Subcutaneous abdominal adipose tissue (tissue), 5 donors: ENCODE results near the gene MAPRE3.
"Not testable (repeated sequence)": the region's sequence is repeated elsewhere in the genome, so short reads cannot be mapped to it uniquely, and the experiment has no call there.

ENCODE experiments used
- H3K27ac ChIP-seq: one replicate; pipeline ENCODE4 v1.7.0; 2013; ENCODE audit warnings: low read depth, mild to moderate bottlenecking, inconsistent platforms, low read length, moderate library complexity
- H3K27me3 ChIP-seq, 5 donors: one replicate each; pipeline ENCODE4 v1.7.0; 2013; ENCODE audit warnings: low read length in 5 of 5, inconsistent platforms in 1 of 5; ENCODE audit not compliant: control insufficient read depth in 5 of 5, insufficient read depth in 4 of 5
- H3K36me3 ChIP-seq, 5 donors: one replicate each; pipeline ENCODE4 v1.7.0; 2013; ENCODE audit warnings: low read length in 5 of 5; ENCODE audit not compliant: control insufficient read depth in 5 of 5, insufficient read depth in 5 of 5
- H3K4me1 ChIP-seq, 5 donors: one replicate each; pipeline ENCODE4 v1.7.0; 2013; ENCODE audit warnings: low read length in 5 of 5, mild to moderate bottlenecking in 3 of 5, moderate library complexity in 1 of 5; ENCODE audit not compliant: control insufficient read depth in 5 of 5, insufficient read depth in 5 of 5
- H3K4me3 ChIP-seq, 5 donors: one replicate each; pipeline ENCODE4 v1.7.0; 2013; ENCODE audit warnings: low read length in 5 of 5, low read depth in 1 of 5
- H3K9ac ChIP-seq, 5 donors: one replicate each; pipeline ENCODE4 v1.7.0; 2013; ENCODE audit warnings: low read length in 5 of 5, mild to moderate bottlenecking in 4 of 5, moderate library complexity in 3 of 5
- H3K9me3 ChIP-seq, 5 donors: one replicate each; pipeline ENCODE4 v1.7.0; 2013; ENCODE audit warnings: low read length in 5 of 5; ENCODE audit not compliant: control insufficient read depth in 5 of 5
- donor health status: healthy.
- donor health status: healthy.
- donor health status: healthy.
- donor health status: healthy.
- donor health status: healthy.

Gene MAPRE3

DNA sequence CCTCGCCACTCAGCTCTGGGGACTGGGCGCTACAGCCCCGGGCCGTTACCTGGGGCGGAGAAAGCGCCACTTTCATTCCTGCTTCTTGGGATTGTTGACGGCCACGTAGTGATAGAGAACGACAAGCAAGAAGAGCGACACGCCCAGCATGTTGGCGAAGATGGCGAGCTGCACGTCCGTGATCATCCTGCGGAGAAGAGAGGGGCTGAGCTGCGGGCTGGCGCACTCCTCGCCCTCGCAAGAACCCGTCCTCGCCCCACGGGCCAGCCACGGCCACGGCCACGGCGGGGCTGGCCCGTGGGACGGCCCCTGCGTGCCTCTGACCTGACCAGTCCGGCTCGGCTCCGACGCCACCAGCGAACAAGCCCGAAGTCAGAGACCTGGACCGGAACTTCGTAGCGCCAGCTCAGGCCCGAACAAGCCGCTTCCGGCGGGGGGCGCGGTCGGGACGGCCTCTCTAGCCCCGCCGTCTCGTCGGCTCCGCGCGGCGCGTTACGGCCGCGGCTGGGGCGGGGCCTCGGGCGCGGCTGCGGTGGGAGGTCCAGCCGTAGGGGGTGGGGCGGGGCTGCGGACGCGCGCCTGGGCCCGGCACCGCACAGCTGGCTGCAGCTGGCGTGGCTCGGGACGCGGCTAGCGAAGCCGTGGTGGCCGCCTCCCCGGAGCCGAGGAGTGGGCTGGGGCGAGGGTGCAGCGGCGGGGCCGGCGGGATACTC, 101.0 kb downstream of the MAPRE3 start, which contains the start of gene OST4:
Gene OST4 (minus strand): TSS at position 378 of the 713 bp plus-strand sequence.
- Histone ChIP-seq H3K36me3 (peaks cover 5 to 26% (median 24%) of the 10 kb centered on the region in 5 donors), H3K27me3 (no peaks in the 10 kb centered on the region), H3K4me1 (peaks cover 5 to 64% (median 44%) of the 10 kb centered on the region in 5 donors), H3K9me3 (no peaks in the 10 kb centered on the region), H3K27ac (peak within 1 kb of the TSS; percentile 90), H3K4me3 (peak within 1 kb of the TSS; percentile 89 to 99 (median 96)), H3K9ac (peak within 1 kb of the TSS; percentile 86 to 97 (median 93))

DNA sequence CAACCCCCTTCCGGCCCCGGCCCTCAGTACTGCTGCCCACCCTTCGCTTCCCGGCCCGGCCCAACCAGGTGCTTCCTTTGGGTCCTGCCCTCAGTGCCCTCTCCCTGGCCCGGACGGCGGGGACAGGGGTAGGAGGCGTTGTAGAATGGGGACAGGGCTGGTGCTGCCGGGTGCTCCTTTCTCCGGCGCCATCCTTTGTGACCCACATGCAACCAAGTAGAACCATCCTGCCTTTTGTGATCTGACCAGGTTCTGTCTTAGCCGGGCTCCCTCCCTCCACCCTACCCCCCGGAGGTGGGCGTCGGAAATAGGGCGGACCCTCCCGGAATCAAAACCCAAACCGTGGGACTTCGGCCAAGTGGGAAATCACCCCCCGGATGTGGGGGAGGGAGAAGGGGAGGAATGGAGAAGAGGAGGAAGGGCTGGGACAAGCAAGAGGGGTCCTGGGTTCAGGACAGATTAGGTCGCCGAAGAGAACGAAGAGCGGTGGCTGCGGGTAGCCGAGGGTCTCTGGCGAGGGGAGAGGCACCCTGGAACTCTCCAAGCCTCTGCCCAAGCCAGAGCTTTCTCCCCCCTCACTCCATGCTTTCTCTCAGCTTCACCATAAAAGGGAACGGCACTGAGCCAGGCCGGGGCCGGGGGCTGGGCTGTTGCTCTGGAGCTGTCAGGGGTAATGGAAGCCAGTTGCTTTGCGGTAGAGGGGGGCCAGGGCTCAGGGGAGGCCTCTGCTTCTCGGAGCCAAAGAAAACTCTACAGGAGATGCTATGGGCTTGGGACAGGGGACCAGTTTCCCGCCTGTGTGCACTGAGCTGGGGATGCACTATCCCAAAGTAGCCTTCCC, 101.8 kb downstream of the MAPRE3 start:
- peaks cover 5 to 67% (median 44%) of the 10 kb centered on the region in 5 donors for H3K4me1 ChIP-seq
- peaks cover 5 to 26% (median 23%) of the 10 kb centered on the region in 5 donors for H3K36me3 ChIP-seq
- H3K9me3 ChIP-seq, result no peaks in the 10 kb centered on the region
- H3K27me3 ChIP-seq, result no peaks in the 10 kb centered on the region
- peak overlapping the region in 4 of 5 donors; percentile 41 to 77 (median 74) for H3K9ac ChIP-seq
- H3K27ac ChIP-seq, result peak overlapping the region; percentile 70
- peak overlapping the region; percentile 53 to 99 (median 89) for H3K4me3 ChIP-seq

DNA sequence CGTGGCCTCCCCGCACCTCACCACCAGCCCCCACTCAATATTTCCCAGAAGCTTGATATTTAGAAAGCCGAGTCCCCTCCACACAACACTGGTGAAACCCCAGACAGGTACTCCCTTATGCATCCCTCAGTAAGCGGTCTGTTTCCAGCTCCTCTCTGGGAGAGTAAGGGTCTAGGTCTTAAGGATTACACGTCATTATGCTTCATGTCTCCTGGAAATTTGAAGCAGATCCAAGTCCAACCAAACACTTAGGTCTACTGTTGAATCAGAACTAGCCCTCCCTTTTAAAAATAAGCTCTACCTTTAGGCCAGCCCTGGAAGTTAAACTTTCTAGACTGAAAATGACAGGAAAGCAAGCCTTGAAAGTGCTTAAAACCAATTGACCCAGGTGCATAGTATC, 102.5 kb downstream of the MAPRE3 start:
- Histone ChIP-seq H3K27me3 (no peaks in the 10 kb centered on the region), H3K9me3 (no peaks in the 10 kb centered on the region), H3K36me3 (peaks cover 1 to 20% (median 18%) of the 10 kb centered on the region in 5 donors), H3K9ac (no peak overlapping the region), H3K4me1 (peaks cover 5 to 69% (median 44%) of the 10 kb centered on the region in 5 donors), H3K4me3 (no peak overlapping the region), H3K27ac (peak overlapping the region; percentile 70)

DNA sequence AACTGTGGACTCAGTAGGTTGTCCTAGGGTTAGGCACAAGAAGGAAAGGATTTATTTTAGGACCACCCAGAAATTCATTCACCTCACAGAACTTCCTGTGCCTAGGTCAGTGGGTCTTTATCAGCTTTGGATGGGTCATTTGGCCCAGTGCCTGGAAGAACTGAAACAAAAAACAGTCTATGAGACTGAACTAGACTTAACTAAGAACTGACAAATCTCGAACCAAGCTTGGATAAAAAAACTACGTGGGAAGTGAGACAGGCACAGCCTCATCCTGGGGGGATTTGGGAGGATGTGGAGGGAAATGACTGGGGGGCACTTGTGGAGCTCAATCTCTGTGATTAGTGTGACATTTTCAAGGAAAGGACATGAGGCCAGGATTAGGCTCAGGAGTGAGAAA, 103.3 kb downstream of the MAPRE3 start:
- Histone ChIP-seq H3K9me3 (no peaks in the 10 kb centered on the region), H3K9ac (no peak overlapping the region), H3K4me3 (no peak overlapping the region), H3K27me3 (no peaks in the 10 kb centered on the region), H3K4me1 (peaks cover 4 to 73% (median 48%) of the 10 kb centered on the region in 5 donors), H3K36me3 (peaks cover 0 to 11% (median 9%) of the 10 kb centered on the region in 5 donors), H3K27ac (no peak overlapping the region)

DNA sequence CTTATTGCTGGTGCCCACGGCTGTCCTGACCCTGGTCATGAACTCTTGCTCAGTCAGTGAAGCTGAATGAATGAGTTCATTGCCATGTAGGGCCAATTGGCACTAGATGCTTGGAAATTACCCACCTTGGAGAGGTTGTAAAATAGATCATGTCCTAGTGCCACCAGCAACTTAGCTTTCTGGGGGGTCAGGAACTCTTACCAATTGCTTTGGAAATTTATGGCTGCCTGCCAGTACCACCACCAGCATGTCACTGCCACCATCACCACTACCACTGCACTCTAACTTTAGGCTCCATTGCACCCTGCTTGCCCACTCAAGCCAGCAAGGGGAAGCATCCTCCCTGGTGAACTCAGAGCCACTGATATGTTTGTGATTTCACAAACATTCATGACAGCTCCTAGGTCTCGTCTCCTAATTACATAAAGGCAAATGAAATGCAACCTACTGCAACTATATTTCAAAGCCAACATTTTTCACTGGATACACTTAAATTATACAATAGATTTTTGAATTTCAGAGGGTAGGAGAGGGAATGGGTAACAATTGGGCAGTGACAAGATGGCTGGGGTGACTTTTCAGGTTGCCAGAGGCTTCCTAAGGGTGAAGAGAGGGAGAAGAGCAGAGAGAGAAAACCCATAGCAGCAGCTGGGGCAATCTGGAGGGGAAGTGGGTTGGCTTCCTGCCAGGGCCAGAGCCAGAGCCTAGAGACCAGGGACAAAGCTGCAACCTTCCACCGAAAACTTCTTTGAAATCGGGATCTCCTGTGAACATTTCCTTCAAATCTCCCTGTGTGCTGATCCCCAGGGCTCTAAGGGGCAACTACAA, 104.5 kb downstream of the MAPRE3 start:
- H3K36me3 ChIP-seq, result peaks cover 0 to 2% (median 0%) of the 10 kb centered on the region in 5 donors
- peak overlapping the region in 1 of 5 donors; percentile 51 for H3K9ac ChIP-seq
- no peak overlapping the region for H3K27ac ChIP-seq
- no peaks in the 10 kb centered on the region for H3K27me3 ChIP-seq
- peaks cover 4 to 73% (median 50%) of the 10 kb centered on the region in 5 donors for H3K4me1 ChIP-seq
- no peak overlapping the region for H3K4me3 ChIP-seq
- H3K9me3 ChIP-seq, result no peaks in the 10 kb centered on the region

DNA sequence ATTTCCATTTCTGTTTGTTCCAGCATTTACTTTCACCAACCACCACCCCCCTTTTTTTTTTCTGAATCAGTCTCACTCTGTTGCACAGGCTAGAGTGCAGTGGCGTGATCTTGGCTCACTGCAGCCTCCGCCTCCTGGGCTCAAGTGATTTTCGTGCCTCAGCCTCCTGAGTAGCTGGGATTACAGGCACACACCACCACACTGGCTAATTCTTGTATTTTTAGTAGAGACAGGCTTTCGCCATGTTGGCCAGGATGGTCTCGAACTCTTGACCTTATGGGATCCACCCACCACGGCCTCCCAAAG, 105.1 kb downstream of the MAPRE3 start:
- not testable (repeated sequence) for H3K9me3 ChIP-seq, H3K27me3 ChIP-seq, H3K27ac ChIP-seq, H3K36me3 ChIP-seq, H3K4me3 ChIP-seq
- Histone ChIP-seq H3K9ac (peak overlapping the region in 1 of 5 donors; percentile 51), H3K4me1 (peaks cover 1 to 73% (median 50%) of the 10 kb centered on the region in 5 donors)

DNA sequence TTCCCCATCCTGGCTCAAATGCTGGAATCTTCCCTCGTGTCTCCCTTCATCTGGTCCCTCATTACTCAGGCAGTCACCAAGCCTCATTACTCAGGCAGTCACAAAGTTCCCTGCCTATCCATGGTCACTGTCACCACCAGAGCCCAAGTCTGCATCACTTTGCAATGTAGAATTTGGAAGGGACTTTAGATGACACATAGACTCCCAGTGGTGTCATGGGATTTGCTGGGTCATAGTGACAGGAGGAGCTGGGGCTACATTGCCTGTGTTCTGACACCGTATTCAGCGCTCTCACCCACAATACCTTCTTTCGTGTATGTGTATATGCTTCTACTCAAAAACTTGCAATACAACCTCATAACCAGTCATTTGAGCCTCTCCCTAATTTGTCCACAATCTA, 105.9 kb downstream of the MAPRE3 start:
- no peak overlapping the region for H3K4me3 ChIP-seq
- no peaks in the 10 kb centered on the region for H3K36me3 ChIP-seq
- peaks cover 0 to 74% (median 52%) of the 10 kb centered on the region in 5 donors for H3K4me1 ChIP-seq
- no peaks in the 10 kb centered on the region for H3K27me3 ChIP-seq
- no peaks in the 10 kb centered on the region for H3K9me3 ChIP-seq
- no peak overlapping the region for H3K27ac ChIP-seq
- no peak overlapping the region for H3K9ac ChIP-seq
